ENCODE results near the gene ADGRG3. TPM values are rescaled to one million over a fixed set of nuclear protein-coding genes. Genes with fewer than 3 reads are reported as not detected.

ADGRG3 gene
- total and polyA plus RNA-seq, 2 experiments from 2014 or later: not detected

DNA sequence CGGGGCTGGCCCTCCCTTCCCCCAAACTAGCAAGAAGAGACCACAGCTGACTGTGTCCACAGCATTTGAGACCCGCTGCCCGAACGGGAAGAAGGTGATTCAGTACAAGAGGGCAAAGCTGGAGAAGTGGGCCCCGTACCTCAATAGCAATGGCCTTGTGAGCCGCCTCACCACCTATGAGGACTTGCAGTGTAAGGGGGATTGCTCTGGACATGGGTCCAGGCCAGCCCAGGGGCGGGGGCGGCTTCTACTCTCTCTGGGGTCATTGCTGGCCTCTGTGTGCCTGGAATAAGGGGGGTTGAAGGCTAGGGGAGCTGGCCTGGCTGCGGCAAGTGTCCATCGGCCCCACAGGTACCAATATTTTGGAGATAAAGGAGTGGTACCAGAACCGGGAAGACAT, 54.5 kb downstream of the ADGRG3 start:
- Histone ChIP-seq H3K4me1 (ENCODE audit: insufficient read depth) (no peaks in the 10 kb centered on the region), H3K27ac (no peak overlapping the region), H3K79me2 (ENCODE audit: insufficient read depth) (no peaks in the 10 kb centered on the region), H4K20me1 (ENCODE audit: insufficient read depth) (no peaks in the 10 kb centered on the region), H3K36me3 (ENCODE audit: low read depth) (no peaks in the 10 kb centered on the region), H3K9me3 (ENCODE audit: low read depth) (no peaks in the 10 kb centered on the region), H3K9me2 (ENCODE audit: insufficient read depth) (no peaks in the 10 kb centered on the region), H3K27me3 (replicated peaks; ENCODE audit: insufficient read depth) (no peaks in the 10 kb centered on the region), H3K9ac (no peak overlapping the region), H3F3A (ENCODE audit: insufficient read depth) (no peaks in the 10 kb centered on the region), H2AFZ (no peak overlapping the region), H3K4me2 (ENCODE audit: unreplicated experiment) (no peak overlapping the region), H3K4me3 (no peak overlapping the region)
- 72% methylated on average over 11 of the region's 11 CpGs for WGBS, 2 experiments (ENCODE audit: low coverage in 1 of 2, low lambda C conversion rate in 2 of 2, missing lambda C conversion rate in 2 of 2)
- no peak for TF ChIP-seq EZH2 (IDR thresholded peaks at IDR 0.05; ENCODE audit: insufficient read depth, poor library complexity, severe bottlenecking)
- no peak for TF ChIP-seq EZH2phosphoT487 (IDR thresholded peaks at IDR 0.05; ENCODE audit: insufficient read depth, low read depth)
- no peak for DNase-seq
- in situ Hi-C loops (cut with MboI): no loop called here

DNA sequence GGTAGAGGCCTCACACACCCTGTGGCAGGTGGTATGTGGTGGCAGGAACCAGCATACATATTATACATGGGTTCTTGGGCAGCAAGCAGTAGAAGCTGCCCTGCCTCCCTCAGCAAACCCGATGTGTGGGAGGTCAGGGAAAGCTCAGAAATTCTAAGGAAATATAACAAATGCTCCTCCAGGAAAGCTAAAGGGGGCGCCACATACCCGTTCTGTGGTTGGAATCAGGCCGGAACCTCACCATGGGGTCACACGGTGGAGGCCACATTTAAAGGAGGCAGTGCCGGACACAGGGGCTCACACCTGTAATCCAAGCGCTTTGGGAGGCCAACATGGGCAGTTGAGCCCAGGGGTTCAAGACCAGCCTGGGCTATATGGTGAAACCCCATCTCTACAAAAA, 55.1 kb downstream of the ADGRG3 start:
- H3K9me2 ChIP-seq (ENCODE audit: insufficient read depth): no peaks in the 10 kb centered on the region
- no peaks in the 10 kb centered on the region for H3K9me3 ChIP-seq (ENCODE audit: low read depth)

DNA sequence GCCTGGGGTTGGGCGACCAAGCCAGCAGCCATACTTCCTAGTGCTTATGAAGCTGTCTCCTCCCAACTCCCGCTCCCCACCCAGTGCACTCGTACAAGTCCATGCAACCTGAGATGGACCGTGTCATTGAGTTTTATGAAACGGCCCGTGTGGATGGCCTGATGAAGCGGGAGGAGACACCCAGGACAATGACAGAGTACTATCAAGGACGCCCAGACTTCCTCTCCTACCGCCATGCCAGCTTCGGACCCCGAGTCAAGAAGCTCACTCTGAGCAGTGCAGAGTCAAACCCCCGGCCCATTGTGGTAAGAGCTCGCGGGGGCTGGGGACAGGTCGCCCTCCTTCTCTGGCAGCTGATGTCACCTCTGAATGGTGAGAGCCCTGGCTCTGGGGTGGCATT, 56.4 kb downstream of the ADGRG3 start:
- DNase-seq: no peak

More for the DNA sequence above, 55.1 kb downstream of the ADGRG3 start:
- H2AFZ ChIP-seq: no peak overlapping the region
- peak; percentile 22 for DNase-seq
- no peaks in the 10 kb centered on the region for H3K4me1 ChIP-seq (ENCODE audit: insufficient read depth)
- 66 to 71% methylated on average over 7 of the region's 7 CpGs for WGBS, 2 experiments (ENCODE audit: low coverage in 1 of 2, low lambda C conversion rate in 2 of 2, missing lambda C conversion rate in 2 of 2)
- H3K79me2 ChIP-seq (ENCODE audit: insufficient read depth): no peaks in the 10 kb centered on the region
- no peak overlapping the region for H3K4me3 ChIP-seq
- no peak overlapping the region for H3K4me2 ChIP-seq (ENCODE audit: unreplicated experiment)
- H3K36me3 ChIP-seq (ENCODE audit: low read depth): no peaks in the 10 kb centered on the region
- TF ChIP-seq EZH2phosphoT487 (IDR thresholded peaks at IDR 0.05; ENCODE audit: insufficient read depth, low read depth) (no peak), EZH2 (IDR thresholded peaks at IDR 0.05; ENCODE audit: insufficient read depth, poor library complexity, severe bottlenecking) (no peak)
- H3F3A ChIP-seq (ENCODE audit: insufficient read depth): no peaks in the 10 kb centered on the region
- no peaks in the 10 kb centered on the region for H3K27me3 ChIP-seq (replicated peaks; ENCODE audit: insufficient read depth)
- H4K20me1 ChIP-seq (ENCODE audit: insufficient read depth): no peaks in the 10 kb centered on the region
- H3K9ac ChIP-seq: no peak overlapping the region
- no peak overlapping the region for H3K27ac ChIP-seq
- in situ Hi-C loops (cut with MboI): no loop called here

DNA sequence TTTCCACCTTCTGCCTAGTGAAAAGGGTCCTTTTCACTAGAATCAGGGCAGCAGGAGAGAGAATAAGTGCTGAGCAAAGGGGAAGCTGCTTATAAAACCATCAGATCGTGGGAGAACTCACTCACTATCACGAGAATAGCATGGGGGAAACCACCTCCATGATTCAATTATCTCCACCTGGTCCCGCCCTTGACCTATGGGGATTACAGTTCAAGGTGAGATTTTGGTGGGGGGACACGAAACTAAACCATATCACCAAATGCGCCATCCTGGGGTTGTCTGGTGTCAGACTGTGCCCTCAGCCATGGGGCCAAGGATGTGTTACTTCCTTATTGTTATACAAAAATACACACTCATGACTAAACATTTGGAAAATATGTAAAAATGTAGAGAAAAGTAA, 57.0 kb downstream of the ADGRG3 start:
- Histone ChIP-seq H3K27ac (no peak overlapping the region), H3F3A (ENCODE audit: insufficient read depth) (no peaks in the 10 kb centered on the region), H3K9me2 (ENCODE audit: insufficient read depth) (no peaks in the 10 kb centered on the region), H3K9me3 (ENCODE audit: low read depth) (no peaks in the 10 kb centered on the region), H3K4me1 (ENCODE audit: insufficient read depth) (no peaks in the 10 kb centered on the region), H3K4me2 (ENCODE audit: unreplicated experiment) (no peak overlapping the region), H4K20me1 (ENCODE audit: insufficient read depth) (no peaks in the 10 kb centered on the region), H3K79me2 (ENCODE audit: insufficient read depth) (no peaks in the 10 kb centered on the region), H3K36me3 (ENCODE audit: low read depth) (no peaks in the 10 kb centered on the region), H3K27me3 (replicated peaks; ENCODE audit: insufficient read depth) (no peaks in the 10 kb centered on the region), H3K4me3 (no peak overlapping the region), H3K9ac (no peak overlapping the region), H2AFZ (no peak overlapping the region)
- no peak for TF ChIP-seq EZH2phosphoT487 (IDR thresholded peaks at IDR 0.05; ENCODE audit: insufficient read depth, low read depth)
- no peak for TF ChIP-seq EZH2 (IDR thresholded peaks at IDR 0.05; ENCODE audit: insufficient read depth, poor library complexity, severe bottlenecking)
- in situ Hi-C loops (cut with MboI): no loop called here
- no peak for DNase-seq
- WGBS, 2 experiments (ENCODE audit: low coverage in 1 of 2, low lambda C conversion rate in 2 of 2, missing lambda C conversion rate in 2 of 2): 66 to 73% methylated on average over 5 of the region's 5 CpGs

More for the DNA sequence above, 56.4 kb downstream of the ADGRG3 start:
- TF ChIP-seq EZH2phosphoT487 (IDR thresholded peaks at IDR 0.05; ENCODE audit: insufficient read depth, low read depth) (no peak), EZH2 (IDR thresholded peaks at IDR 0.05; ENCODE audit: insufficient read depth, poor library complexity, severe bottlenecking) (no peak)
- no peaks in the 10 kb centered on the region for H3K4me1 ChIP-seq (ENCODE audit: insufficient read depth)
- H3K27me3 ChIP-seq (replicated peaks; ENCODE audit: insufficient read depth): no peaks in the 10 kb centered on the region
- no peak overlapping the region for H3K27ac ChIP-seq
- no peaks in the 10 kb centered on the region for H3F3A ChIP-seq (ENCODE audit: insufficient read depth)
- H3K36me3 ChIP-seq (ENCODE audit: low read depth): no peaks in the 10 kb centered on the region
- H3K9me3 ChIP-seq (ENCODE audit: low read depth): no peaks in the 10 kb centered on the region
- H2AFZ ChIP-seq: no peak overlapping the region
- WGBS, 2 experiments (ENCODE audit: low coverage in 1 of 2, low lambda C conversion rate in 2 of 2, missing lambda C conversion rate in 2 of 2): 76 to 78% methylated on average over 15 of the region's 15 CpGs
- no peak overlapping the region for H3K9ac ChIP-seq
- H3K4me3 ChIP-seq: no peak overlapping the region
- H3K9me2 ChIP-seq (ENCODE audit: insufficient read depth): no peaks in the 10 kb centered on the region
- in situ Hi-C loops (cut with MboI): no loop called here
- H3K4me2 ChIP-seq (ENCODE audit: unreplicated experiment): no peak overlapping the region
- H4K20me1 ChIP-seq (ENCODE audit: insufficient read depth): no peaks in the 10 kb centered on the region
- no peaks in the 10 kb centered on the region for H3K79me2 ChIP-seq (ENCODE audit: insufficient read depth)

DNA sequence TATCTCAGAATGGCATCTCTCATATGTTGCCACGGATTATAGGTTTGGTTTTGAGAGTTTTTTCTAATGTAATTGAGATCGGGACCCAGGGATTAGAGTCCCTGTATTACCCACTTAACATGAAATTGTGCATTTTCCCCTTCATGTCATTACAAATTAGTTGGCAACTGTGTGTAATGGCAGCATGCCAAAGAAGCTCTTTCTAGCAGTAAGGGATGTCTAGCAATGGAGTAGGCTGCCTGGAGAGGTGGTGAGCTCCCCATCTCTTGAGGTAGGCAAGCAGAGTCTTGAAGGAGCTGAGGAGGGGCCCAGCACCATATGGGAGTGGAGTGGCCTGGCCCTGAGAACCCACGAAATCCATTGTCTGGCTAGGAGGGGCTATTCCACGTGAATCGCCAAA, 57.4 kb downstream of the ADGRG3 start:
- H3K27me3 ChIP-seq (replicated peaks; ENCODE audit: insufficient read depth): no peaks in the 10 kb centered on the region
- H3K9me3 ChIP-seq (ENCODE audit: low read depth): no peaks in the 10 kb centered on the region
- DNase-seq: no peak
- H3K79me2 ChIP-seq (ENCODE audit: insufficient read depth): no peaks in the 10 kb centered on the region
- H3K4me1 ChIP-seq (ENCODE audit: insufficient read depth): no peaks in the 10 kb centered on the region
- no peak overlapping the region for H2AFZ ChIP-seq
- no peak overlapping the region for H3K4me3 ChIP-seq
- H3F3A ChIP-seq (ENCODE audit: insufficient read depth): no peaks in the 10 kb centered on the region
- no peak overlapping the region for H3K4me2 ChIP-seq (ENCODE audit: unreplicated experiment)
- H3K9me2 ChIP-seq (ENCODE audit: insufficient read depth): no peaks in the 10 kb centered on the region
- no peaks in the 10 kb centered on the region for H4K20me1 ChIP-seq (ENCODE audit: insufficient read depth)
- WGBS, 2 experiments (ENCODE audit: low coverage in 1 of 2, low lambda C conversion rate in 2 of 2, missing lambda C conversion rate in 2 of 2): 71 to 72% methylated on average over 5 of the region's 5 CpGs
- H3K36me3 ChIP-seq (ENCODE audit: low read depth): no peaks in the 10 kb centered on the region
- in situ Hi-C loops (cut with MboI): no loop called here
- H3K27ac ChIP-seq: no peak overlapping the region
- no peak overlapping the region for H3K9ac ChIP-seq
- TF ChIP-seq EZH2 (IDR thresholded peaks at IDR 0.05; ENCODE audit: insufficient read depth, poor library complexity, severe bottlenecking) (no peak), EZH2phosphoT487 (IDR thresholded peaks at IDR 0.05; ENCODE audit: insufficient read depth, low read depth) (no peak)
